GM23338 (cell line): ENCODE results near the gene PRKAR1B.

ENCODE experiments used
- CREB1 ChIP-seq: fragments of 250-450 bp; sonication (Bioruptor Pico); IDR thresholded peaks from 2 replicates; pipeline ENCODE4 v1.5.0; 2020; ENCODE audit warnings: low read depth, mild to moderate bottlenecking, moderate library complexity
- EZH2 ChIP-seq: fragments of 200-600 bp; sonication (generic); IDR thresholded peaks from one replicate; pipeline ENCODE4 v1.8.0; 2017; ENCODE audit warnings: antibody characterized with exemption, mild to moderate bottlenecking, low read depth; ENCODE audit not compliant: unreplicated experiment
- EZH2phosphoT487 ChIP-seq: fragments of 200-600 bp; sonication (generic); IDR thresholded peaks from one replicate; pipeline ENCODE4 v1.8.1; 2018; ENCODE audit warnings: antibody characterized with exemption; ENCODE audit not compliant: unreplicated experiment
- JUNB ChIP-seq: IDR thresholded peaks from one replicate; pipeline ENCODE4 v1.6.1; 2016; ENCODE audit warnings: antibody characterized with exemption; ENCODE audit not compliant: unreplicated experiment
- NANOG ChIP-seq: IDR thresholded peaks from 2 replicates; pipeline ENCODE4 v1.6.1; 2016; ENCODE audit warnings: antibody characterized with exemption, borderline replicate concordance
- POLR2AphosphoS5 ChIP-seq: IDR thresholded peaks from 2 replicates; pipeline ENCODE4 v1.6.1; 2016; ENCODE audit warnings: antibody characterized with exemption, low read depth
- STAT1 ChIP-seq: IDR thresholded peaks from one replicate; pipeline ENCODE4 v1.6.1; 2016; ENCODE audit warnings: antibody characterized with exemption; ENCODE audit not compliant: unreplicated experiment
- ZNF331 ChIP-seq: fragments of 250-450 bp; sonication (Bioruptor Pico); IDR thresholded peaks from 2 replicates; pipeline ENCODE4 v1.5.0; 2020; ENCODE audit warnings: low read depth, mild to moderate bottlenecking, moderate library complexity
- TF ChIP-seq, protein P1 (sequence below), 2 experiments: fragments of 200-600 bp in 1 of 2; sonication (generic) in 1 of 2; conservative IDR thresholded peaks; 2 replicates each; pipeline versions ENCODE4 v1.5.1 to v1.6.1; 2016 to 2017; ENCODE audit warnings: antibody characterized with exemption in 2 of 2, low read depth in 2 of 2, mild to moderate bottlenecking in 2 of 2, moderate library complexity in 1 of 2
- TF ChIP-seq, protein P2 (sequence below): IDR thresholded peaks from one replicate; pipeline ENCODE4 v1.6.1; 2018; ENCODE audit warnings: antibody characterized with exemption; ENCODE audit not compliant: unreplicated experiment
- TF ChIP-seq, protein P3 (sequence below): IDR thresholded peaks from 2 replicates; pipeline ENCODE4 v1.6.1; 2016; ENCODE audit warnings: antibody characterized with exemption

DNA sequence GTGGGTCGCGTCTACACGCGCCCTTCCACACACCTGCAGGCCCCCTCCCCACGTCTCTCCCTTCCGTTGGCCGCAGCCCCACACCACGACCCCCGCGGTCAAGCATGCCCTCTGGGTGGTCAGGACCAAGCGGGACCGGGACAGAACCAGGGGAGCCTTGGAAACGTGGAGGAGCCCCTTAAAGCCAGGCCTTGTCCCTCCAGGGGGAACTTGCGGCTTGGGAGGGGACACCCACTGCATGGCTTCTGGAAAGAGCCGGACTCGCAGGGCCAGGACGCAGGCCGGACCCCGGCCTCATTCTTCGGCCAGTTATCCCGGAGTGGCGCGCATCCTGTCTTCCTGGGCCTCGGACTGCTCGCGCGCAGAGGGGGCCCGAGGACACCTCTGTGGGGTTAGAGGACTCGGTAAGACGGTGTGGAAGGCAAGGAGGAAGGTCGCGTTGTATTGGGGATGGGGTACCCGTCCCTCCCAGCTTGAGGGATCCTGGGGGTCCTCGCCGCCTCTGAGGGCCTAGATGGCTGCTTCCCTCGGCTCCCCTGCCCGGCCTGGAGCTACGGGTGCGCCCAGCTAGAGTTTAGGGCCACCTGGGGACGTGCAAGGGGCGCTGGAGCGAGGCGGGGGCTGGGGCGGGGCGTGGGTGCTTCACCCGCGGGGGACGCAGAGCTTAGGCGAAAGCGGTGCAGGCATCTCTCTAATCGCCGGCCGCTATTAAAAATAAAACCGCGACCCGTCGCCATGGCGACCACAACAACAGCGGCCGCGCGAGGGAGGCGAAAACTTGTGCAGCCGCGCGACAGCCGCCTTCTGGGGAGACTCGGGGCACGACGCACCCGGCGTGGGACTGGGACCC lies 205.6 kb downstream of the PRKAR1B start:
- TF ChIP-seq, protein P1, sequence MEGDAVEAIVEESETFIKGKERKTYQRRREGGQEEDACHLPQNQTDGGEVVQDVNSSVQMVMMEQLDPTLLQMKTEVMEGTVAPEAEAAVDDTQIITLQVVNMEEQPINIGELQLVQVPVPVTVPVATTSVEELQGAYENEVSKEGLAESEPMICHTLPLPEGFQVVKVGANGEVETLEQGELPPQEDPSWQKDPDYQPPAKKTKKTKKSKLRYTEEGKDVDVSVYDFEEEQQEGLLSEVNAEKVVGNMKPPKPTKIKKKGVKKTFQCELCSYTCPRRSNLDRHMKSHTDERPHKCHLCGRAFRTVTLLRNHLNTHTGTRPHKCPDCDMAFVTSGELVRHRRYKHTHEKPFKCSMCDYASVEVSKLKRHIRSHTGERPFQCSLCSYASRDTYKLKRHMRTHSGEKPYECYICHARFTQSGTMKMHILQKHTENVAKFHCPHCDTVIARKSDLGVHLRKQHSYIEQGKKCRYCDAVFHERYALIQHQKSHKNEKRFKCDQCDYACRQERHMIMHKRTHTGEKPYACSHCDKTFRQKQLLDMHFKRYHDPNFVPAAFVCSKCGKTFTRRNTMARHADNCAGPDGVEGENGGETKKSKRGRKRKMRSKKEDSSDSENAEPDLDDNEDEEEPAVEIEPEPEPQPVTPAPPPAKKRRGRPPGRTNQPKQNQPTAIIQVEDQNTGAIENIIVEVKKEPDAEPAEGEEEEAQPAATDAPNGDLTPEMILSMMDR (conservative IDR thresholded peaks at IDR 0.05; ENCODE audit: low read depth in 2 of 2): no peak
- TF ChIP-seq EZH2 (no peak), EZH2phosphoT487 (no peak), POLR2AphosphoS5 (no peak), JUNB (no peak), ZNF331 (CRISPR knock-in tag) (no peak), CREB1 (no peak), STAT1 (no peak), NANOG (no peak)
- TF ChIP-seq, protein P2, sequence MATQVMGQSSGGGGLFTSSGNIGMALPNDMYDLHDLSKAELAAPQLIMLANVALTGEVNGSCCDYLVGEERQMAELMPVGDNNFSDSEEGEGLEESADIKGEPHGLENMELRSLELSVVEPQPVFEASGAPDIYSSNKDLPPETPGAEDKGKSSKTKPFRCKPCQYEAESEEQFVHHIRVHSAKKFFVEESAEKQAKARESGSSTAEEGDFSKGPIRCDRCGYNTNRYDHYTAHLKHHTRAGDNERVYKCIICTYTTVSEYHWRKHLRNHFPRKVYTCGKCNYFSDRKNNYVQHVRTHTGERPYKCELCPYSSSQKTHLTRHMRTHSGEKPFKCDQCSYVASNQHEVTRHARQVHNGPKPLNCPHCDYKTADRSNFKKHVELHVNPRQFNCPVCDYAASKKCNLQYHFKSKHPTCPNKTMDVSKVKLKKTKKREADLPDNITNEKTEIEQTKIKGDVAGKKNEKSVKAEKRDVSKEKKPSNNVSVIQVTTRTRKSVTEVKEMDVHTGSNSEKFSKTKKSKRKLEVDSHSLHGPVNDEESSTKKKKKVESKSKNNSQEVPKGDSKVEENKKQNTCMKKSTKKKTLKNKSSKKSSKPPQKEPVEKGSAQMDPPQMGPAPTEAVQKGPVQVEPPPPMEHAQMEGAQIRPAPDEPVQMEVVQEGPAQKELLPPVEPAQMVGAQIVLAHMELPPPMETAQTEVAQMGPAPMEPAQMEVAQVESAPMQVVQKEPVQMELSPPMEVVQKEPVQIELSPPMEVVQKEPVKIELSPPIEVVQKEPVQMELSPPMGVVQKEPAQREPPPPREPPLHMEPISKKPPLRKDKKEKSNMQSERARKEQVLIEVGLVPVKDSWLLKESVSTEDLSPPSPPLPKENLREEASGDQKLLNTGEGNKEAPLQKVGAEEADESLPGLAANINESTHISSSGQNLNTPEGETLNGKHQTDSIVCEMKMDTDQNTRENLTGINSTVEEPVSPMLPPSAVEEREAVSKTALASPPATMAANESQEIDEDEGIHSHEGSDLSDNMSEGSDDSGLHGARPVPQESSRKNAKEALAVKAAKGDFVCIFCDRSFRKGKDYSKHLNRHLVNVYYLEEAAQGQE: no peak
- TF ChIP-seq, protein P3, sequence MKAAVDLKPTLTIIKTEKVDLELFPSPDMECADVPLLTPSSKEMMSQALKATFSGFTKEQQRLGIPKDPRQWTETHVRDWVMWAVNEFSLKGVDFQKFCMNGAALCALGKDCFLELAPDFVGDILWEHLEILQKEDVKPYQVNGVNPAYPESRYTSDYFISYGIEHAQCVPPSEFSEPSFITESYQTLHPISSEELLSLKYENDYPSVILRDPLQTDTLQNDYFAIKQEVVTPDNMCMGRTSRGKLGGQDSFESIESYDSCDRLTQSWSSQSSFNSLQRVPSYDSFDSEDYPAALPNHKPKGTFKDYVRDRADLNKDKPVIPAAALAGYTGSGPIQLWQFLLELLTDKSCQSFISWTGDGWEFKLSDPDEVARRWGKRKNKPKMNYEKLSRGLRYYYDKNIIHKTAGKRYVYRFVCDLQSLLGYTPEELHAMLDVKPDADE: no peak
